NOMO-1 treated with DMSO at 0.1 percent for 48 hours (cell line): ENCODE results near the gene ALB.

Experiments
- DNase-seq: peaks from one replicate; lab custom pipeline; 2025; ENCODE audit not compliant: unreplicated experiment; lab: John Stamatoyannopoulos, UW

Gene ALB

DNA sequence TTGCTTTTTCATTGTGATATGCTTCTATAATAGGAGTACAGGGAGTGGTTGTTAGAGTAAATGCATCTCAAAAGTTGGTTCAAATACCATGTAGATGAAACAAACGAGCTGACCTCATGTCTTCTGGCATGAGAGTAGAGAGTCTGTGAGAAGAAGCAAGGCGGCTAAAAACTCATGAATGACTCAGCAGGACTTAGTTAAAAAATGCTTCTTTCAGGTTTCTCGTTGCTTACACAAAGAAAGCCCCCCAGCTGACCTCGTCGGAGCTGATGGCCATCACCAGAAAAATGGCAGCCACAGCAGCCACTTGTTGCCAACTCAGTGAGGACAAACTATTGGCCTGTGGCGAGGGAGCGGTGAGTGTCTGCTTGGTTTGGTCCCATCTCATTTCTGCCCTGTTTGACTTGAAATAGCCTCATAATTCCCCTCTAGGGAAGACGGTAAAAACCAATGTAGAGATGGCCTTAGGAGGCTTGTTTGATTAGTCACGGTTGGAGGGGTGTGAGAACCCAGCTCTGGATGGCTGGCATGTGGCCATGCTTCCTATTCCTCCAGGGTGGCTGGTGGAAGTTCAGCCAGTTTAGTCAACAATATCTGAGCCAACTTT, 46.4 kb downstream of the ALB start:
- no peak for DNase-seq

DNA sequence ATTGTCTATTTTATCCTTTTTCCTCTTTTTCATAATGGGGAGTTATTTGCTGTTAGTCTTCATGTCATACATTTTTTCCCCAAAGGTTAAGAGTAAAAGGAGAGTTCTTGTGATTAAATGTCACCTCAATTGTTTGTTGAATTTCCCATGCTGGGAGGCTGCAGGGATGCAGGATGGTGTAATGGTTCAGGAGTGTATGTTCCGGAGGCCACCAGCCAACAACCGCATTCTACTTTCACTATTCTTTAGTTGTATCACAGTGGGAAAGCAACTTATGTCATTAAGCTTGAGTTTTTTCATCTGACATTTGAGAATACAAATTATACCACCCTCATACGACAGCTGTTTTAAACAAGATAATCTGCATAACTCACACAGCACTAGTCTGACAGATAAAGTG, 47.3 kb downstream of the ALB start:
- no peak for DNase-seq

- DNase-seq, result no peak
These were observed 48.1 kb downstream of the ALB start for GRCh38 chr4:73451981-73452747.

- DNase-seq, result no peak
These were observed 49.0 kb downstream of the ALB start for GRCh38 chr4:73452953-73453700.

- no peak for DNase-seq
These were observed 49.6 kb downstream of the ALB start for GRCh38 chr4:73453701-73454005.

DNA sequence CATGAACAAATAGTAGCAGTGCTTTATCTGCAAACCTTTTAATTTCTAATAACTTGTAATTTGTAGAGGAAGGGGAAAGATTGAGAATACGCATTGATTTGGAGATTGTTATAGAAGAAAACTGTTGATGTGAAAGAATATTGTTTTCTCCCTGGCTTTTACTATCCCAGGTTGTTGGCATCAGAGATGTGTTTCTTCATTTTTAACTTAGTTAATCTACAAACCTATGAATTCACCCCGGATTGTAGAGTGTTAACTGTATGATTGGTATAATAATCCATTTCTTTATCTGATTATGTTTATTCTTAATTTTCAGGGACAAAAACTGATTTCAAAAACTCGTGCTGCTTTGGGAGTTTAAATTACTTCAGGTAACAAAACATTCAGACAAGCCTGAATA, 50.8 kb downstream of the ALB start:
- DNase-seq, result no peak

- DNase-seq, result peak; percentile 13
These were observed 52.3 kb downstream of the ALB start for GRCh38 chr4:73456177-73457022.

DNA sequence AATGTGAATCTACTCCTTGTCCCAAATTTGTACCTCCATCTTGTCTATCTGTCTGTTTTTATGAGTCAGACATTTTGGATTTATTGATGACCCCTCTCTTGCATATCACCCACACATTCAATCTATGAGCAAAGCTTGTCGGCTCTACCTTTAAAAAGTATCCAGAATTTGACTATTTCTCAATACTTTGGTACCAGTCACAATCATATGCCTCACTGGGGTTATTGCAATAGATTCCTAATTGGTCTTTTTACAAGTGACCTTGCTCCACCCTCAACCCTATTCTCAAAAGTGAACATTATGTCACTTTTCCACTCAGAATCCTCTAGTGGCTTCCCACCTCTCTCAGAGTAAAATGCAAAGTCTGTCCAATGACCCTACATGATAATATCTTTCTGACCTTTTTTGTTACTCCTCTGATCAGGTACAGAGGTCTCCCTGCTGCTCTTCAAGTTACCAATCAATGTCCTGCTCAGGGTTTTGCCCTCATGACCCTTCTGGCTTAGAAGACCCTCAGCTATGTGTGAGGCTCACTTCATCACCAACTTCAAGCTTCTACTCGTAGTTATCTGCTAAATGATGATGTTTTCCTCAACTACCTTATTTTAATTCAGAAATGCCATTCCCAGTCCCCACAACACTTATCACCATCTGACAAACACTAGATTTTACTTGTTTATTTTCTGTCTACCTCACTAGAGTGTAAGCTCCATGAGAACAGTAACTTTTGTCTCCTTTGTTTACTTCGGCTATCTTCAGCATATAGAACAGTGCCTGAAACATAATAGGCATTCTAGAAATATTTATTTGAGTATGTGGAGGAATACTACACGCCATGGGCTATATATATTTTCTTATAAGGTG, 54.3 kb downstream of the ALB start:
- DNase-seq, result no peak

DNA sequence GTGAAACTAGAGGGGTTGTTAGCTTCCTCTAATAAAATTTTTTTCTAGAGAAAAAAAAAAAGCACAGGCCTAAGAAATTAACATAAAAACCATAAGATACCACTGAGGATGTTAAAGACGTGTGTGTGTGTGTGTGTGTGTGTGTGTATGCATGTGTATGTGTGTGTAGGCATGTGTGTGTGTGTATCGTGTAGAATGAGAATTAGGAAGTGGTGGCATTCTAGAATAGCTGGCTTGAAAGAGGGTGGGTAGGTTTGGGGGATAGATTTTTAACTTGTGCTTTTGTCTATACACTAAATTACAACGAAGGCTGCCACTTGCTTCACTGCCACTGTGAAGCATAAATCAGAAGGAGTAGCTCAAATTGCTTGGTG, 54.9 kb downstream of the ALB start:
- no peak for DNase-seq

DNA sequence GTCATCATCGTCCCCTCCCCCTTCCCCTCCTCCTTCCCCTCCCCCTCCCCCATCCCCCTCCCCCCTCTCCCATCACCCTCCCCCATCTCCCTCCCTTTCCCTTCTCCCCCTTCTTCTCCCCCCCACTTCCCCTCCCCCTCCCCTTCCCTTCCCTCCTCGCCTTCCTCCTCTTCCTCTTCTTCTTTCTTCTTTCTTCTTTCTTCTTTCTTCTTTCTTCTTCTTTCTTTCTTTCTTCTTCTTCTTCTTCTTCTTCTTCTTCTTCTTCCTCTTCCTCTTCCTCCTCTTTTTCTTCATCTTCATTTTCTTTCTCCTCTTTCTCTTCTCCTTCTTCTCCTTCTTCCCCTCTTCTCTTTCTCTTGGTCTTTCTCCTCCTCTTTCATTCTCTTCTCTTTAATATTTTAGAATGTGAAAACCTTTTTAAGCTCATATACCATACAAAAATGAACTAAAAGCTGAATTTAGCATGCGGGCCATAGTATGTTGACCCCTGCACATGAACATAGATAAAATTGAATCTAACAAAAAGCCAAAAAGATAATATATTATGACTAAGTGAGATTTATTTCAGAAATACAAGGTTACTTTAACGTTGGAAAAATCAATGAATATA, 56.9 kb downstream of the ALB start:
- DNase-seq, result no peak

DNA sequence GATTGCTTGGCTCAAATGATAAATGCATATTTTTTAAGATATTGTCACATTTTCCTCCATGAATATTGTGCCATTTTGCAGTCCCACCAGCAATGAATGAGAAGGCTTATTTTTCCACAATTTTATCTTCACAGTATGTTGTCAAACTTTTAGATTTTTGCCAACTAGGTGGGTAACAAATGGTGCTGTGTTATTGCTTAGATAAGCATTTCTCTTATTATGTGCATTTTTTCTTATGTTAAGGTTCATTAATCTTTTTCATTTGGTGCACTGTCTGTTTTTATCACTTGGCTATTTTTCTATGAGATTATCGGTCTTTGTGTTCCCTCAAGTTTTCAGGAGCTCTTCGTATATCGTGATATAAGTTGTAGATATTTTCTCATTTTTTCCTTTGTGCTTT, 64.1 kb downstream of the ALB start:
- DNase-seq, result no peak

DNA sequence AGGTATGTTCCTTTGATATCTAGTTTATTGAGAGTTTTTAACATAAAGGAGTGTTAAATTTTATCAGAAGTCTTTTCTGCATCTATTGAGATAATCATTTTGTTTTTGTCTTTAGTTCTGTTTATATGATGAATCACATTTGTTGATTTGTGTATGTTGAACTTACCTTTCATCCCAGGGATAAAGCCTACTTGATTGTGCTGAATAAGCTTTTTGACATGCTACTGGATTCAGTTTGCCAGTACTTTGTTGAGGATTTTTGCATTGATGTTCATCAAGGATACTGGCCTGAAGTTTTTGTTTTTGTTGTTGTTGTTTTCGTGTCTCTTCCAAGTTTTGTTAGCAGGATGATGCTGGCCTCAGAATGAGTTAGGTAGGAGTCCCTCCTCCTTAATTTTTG, 66.6 kb downstream of the ALB start:
- DNase-seq, result no peak
